ENCODE measurements around the gene PRICKLE1.

DNA sequence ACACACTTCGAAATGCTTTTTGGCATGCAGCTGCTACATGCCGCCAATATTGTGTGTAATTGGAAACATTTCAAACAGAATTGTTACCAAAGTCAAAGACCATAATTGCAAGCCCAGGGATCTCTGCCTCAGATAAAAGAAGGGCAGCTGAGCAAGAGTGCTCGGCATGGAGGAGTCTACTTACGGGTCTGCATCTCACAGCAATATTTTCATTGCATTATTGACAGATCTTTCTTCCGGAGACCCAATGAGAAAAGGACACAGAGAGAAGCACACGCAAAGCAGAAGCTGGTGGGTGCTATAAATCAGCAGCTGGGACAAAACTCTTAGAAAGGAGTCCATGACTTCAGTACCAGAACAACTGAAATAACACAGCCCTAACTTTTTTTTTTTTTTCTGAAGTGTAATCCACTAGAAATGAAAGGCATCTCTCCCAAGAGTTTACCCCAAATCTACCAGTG, 4.9 kb downstream of the PRICKLE1 start:
- TF ChIP-seq, protein P1, sequence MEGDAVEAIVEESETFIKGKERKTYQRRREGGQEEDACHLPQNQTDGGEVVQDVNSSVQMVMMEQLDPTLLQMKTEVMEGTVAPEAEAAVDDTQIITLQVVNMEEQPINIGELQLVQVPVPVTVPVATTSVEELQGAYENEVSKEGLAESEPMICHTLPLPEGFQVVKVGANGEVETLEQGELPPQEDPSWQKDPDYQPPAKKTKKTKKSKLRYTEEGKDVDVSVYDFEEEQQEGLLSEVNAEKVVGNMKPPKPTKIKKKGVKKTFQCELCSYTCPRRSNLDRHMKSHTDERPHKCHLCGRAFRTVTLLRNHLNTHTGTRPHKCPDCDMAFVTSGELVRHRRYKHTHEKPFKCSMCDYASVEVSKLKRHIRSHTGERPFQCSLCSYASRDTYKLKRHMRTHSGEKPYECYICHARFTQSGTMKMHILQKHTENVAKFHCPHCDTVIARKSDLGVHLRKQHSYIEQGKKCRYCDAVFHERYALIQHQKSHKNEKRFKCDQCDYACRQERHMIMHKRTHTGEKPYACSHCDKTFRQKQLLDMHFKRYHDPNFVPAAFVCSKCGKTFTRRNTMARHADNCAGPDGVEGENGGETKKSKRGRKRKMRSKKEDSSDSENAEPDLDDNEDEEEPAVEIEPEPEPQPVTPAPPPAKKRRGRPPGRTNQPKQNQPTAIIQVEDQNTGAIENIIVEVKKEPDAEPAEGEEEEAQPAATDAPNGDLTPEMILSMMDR (conservative IDR thresholded peaks at IDR 0.05), result no peak
- no peak for TF ChIP-seq EZH2 (IDR thresholded peaks at IDR 0.05; ENCODE audit: low read depth)

All from PC-9 (cell line).